GM19239 (cell line): ENCODE results near the gene ISG15.
"Not testable (repeated sequence)": the region's sequence is repeated elsewhere in the genome, so short reads cannot be mapped to it uniquely, and the experiment has no call there.

Source experiments
- DNase-seq: peaks from one replicate; pipeline ENCODE4 v3.0.0; 2011; ENCODE audit warnings: low spot score; ENCODE audit not compliant: insufficient read length
- FAIRE-seq: peaks from 2 replicates; lab custom pipeline; 2011; peaks lifted over from hg19 to GRCh38; lab: Jason Lieb, UNC

Gene ISG15

DNA sequence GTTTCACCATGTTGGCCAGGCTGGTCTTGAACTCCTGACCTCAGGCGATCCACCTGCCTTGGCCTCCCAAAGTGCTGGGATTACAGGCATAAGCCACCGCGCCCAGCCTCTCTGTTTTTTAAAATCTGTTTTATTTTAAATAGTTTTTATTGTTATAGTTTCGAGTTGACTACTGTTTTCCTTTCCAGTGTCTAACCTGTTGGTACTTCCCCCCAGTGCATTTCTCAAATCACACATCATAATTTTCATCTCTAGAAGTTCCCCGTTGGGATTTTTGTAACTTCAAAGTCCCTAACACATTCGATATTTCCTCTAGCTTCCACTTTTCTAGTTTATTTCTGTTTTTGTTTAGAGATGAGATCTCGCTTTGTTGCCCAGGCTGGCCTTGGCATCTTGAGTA, 20.9 kb upstream of the ISG15 start:
- peak; percentile 64 for FAIRE-seq
- no peak for DNase-seq

DNA sequence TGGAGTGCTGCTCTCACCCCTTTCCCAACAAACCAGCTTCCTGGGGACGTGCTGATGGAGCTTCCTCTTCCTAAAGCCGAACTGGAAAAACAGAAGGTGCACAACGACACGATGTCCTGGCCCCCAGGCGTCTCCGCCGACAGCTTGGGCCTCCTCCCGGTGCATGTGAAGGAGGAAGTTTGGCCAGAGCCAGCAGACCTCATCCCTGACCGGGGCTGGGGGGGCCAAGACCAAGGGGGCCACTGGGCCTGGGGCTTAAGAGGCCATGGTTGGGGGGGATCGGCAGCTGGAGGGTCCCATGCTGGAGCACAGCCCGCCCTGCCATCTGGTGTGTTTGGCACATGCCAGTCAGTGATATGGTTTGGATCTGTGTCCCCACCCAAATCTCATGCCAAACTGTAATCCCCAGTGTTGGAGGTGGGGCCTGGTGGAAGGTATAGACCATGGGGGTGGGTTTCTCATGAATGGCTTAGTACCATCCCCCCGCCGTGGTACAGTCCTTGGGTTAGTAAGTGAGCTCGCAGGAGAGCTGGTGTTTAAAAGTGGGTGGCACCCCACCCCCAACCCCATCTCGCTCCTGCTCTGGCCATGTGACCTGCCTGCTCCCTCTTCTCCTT, 19.8 kb upstream of the ISG15 start:
- no peak for DNase-seq
- FAIRE-seq = no peak

DNA sequence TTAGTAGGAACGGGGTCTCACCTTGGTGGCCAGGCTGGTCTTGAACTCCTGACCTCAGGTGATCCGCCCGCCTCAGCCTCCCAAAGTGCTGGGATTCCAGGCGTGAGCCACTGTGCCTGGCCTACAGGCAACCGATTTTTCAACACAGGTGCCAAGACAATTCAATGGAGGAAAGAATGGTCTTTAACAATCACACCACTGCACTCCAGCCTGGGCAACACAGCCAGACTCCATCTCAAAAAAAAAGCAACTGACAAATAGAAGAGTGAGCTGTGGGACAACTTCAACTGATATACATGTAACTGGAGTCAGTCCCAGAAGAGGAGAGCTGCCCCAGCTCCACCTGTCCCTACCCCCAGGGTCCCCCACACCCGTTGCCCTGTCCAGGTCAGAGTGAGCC, 18.8 kb upstream of the ISG15 start:
- DNase-seq = not testable (repeated sequence)

DNA sequence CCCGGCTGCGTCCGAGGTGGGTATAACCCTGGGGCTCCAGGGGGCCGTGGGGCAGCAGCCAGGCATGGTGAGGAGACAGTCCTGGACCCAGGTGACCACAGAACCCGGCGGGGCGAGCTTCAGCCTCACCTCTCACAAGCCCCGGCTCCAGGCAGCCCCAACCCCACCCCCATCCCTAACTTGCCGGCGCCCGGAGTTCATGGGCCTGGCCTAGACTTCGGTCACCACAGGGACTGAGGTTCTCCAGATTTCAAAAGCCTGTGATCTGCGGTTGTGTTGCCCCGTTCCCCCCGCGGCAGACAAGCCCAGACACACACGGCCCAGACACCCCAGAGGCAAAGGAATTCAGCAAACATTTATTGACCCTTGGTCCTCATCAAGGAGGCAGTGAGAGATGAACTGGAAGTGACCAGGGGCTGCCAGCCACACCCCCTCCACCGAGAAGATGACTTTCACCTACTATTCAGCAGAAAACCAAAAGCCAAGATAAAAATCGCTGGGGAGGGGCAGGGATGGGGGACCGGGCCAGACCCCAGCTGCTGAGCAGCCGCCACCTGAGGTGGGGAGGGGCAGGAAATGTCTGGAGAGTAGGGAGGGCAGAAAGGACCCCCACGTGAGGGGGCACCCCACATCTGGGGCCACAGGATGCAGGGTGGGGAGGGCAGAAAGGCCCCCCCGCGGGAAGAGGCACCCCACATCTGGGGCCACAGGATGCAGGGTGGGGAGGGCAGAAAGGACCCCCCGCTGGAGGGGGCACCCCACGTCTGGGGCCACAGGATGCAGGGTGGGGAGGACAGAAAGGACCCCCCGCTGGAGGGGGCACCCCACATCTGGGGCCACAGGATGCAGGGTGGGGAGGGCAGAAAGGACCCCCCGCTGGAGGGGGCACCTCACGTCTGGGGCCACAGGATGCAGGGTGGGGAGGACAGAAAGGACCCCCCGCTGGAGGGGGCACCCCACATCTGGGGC, 17.3 kb upstream of the ISG15 start:
- DNase-seq = no peak

More for the DNA sequence above, 18.8 kb upstream of the ISG15 start:
- not testable (repeated sequence) for FAIRE-seq

DNA sequence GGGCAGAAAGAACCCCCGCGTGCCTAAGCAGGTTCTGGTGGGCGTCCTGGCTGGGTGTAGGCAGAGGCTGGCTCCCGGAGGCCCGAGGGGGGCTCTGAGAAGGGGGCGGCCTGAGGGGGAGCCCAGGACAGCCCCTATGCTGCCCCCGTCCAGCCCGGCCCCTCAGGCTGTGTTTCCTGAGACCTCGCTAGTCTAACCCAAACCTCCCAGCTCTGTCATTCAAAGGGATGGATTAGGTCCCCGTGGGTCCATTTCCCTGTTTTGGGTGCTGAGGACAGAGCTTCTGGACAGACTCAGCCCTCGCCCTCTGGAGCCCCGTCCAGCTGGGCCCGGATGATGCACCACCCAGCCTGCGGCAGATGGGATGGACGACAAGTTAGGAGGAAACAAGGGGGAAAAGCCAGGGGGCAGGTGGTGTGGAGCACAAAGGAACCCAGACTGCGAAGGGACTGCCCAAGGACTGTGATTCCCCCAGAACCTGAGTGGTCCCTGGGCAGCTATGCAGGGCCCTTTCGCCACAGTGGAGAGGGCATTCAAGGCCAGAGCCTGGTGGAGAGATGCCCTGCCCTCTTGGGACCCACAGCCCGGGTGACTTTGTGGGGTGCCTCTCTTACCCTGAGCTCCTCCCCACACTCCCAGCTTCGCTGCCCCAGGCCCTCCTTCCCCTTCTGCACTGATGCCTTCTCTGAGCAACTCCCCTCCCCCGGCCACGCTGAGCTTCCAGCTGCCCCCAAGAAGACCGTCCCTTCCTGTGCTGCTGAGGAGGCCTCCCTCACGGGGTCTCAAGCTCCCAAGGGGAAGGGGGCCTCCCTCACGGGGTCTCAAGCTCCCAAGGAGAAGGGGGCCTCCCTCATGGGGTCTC, 16.2 kb upstream of the ISG15 start:
- FAIRE-seq (no peak), DNase-seq (no peak)

More for the DNA sequence above, 17.3 kb upstream of the ISG15 start:
- FAIRE-seq = no peak

DNA sequence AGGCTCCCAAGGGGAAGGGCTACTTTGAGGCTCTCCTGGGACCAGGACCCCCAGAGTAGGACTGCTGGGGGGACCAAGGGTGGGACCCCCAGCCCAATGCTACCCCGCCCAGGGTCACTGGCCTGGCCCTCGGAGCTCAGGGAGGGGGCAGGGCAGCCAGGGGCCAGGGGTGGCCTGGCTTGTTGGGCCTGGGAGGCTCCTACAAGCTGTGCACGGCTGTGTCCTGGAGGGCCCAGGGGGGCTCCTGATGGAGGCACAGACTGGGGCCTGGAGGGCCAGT, 15.6 kb upstream of the ISG15 start:
- FAIRE-seq (no peak), DNase-seq (no peak)

DNA sequence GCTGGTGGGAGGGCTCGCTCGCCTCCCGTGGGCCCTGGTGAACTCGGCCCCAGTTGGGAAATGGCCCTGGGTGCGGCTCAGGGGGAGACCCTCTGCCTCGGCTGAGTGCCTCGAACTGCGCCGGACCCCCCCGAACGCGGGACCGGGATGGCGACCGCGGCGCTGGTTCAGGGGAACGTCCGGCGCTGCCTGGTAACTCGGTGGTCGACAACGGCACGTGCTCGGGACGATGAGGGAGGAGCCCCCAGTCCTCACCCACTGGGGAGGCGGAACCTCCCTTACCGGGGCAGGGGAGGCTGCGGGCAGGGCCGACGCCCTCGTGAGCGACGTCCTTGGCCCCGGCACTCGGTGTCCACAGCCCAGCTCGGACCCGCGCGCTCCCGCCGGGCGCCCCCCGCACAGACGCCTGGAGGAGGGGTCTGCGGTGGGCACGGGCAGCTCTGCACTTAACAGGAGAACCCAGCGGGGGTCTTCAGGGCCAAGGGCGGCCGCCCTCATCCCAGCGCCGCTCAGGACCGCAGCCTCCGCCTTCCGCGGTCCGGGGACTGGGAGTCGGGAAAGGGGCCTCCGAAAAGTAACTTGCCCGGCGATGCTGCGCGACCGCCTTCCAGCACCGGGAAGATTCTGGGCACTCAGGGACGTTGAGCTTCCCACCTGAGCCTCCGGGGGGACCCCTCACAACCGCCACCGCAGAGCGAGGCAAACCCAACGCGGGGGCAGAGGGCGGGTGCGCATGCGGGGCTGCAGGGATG, 15.1 kb upstream of the ISG15 start:
- no peak for DNase-seq
- no peak for FAIRE-seq

DNA sequence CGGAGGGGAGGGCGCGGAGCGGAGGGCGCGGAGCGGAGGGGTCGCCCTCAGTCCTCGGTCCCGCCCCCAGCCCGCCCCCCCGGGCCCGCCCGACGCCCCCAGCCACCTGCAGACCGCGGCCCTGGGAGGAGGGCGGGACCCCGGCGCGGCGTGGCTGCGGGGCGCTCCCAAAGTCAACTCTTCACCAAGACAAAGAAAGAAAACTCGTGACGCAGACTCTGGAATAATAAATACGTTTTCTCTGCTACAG, 14.6 kb upstream of the ISG15 start:
- no peak for DNase-seq
- FAIRE-seq = no peak

DNA sequence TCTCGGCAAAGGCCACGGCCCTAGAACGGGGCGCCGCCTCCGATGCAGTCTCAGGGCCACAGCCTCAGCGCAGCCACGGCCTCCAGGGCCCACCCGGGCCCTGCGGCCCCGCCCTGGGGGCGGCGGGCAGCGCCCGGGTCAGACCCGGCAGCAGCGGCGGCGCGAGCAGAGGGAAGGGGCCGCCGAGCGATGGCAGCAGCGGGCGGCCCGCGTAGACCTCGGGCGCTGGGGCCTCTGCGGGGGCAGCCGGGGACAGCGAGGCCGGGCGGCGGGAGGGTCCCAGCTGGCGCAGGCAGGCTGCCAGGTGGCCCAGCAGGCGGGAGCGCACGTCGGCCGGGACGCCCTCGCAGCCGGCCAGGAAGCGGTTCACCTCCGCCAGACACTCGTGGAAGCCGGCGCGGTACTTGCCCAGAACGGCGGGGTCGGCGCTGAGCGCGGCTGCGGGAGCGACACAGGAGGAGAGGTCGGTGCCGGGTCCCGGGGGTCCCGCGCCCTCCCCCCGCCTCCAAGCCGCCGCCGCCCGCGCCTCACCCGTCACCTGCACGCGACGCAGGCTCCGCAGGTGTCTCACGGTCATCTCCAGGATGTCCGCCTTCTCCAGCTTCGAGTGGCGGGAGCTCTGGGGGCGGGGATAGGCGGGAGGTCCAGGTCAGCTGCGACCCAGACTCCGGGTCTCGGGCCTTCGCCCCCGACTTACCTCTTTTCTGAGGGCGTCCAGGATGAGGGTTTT, 14.1 kb upstream of the ISG15 start:
- FAIRE-seq (no peak), DNase-seq (no peak)

DNA sequence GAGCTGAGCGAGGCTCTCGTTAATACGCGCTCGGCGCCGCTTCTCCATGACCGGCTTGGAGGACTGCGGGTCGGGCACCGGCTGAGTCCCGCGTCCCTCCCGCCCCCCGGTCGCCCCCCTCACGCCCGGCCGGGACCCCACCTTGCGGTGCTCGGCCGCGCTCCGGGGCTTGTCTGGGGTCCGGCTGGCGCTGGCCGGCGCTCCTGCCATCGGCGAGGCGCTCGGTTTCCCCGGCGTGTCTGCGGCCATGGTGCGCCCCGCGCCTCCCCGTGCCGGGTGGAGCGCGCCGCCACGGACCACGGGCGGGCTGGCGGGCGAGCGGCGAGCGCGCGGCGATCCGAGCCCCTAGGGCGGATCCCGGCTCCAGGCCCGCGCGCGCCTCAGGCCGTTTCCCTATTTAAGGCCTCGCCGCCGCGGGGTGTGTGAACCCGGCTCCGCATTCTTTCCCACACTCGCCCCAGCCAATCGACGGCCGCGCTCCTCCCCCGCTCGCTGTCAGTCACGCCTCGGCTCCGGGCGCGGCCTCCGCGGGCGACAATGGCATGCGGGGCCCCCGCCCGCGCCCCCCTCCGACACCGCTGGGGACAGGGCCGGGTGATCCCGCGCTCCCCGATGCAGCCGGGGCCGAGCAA, 13.5 kb upstream of the ISG15 start, which contains the start of gene HES4:
TSS of gene HES4 (minus strand) at position 373 of the 632 bp plus-strand sequence. CDS start at position 249, 124 bp downstream.
- no peak for DNase-seq
- FAIRE-seq = peak; percentile 18

DNA sequence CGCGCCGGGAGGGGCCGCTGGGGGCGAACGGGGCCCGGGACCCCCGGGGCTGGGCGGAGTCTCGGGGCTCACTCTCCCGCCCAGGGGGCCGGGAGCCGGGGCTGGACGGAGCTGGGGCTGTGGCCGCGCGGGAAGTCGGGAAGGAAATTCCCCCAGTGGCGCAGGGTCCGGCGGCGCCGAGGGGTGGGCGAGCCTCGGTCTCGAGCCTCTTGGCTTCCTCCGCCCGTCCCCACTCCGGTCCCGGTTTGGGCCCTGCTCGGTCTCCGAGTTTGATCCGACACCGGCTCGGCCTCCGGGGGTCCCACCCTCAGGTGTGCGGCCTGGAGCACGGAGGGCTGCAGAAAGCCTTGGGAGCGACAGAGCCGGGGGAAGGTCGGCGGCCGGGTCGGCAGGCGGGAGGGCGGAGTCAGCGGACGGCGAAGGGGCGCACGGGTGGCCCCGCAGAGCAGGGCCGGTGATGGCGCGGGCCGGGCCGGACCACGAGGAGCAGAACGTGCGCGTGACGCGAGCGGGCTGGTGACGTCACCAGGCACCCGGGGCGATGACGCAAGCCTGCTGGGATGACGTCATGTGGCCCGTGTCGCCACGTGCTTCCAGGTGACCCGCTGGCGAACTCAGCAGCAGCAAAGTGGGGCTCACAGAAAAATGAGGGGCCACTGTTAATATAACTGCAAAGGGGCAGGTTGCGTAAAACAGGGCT, 12.8 kb upstream of the ISG15 start:
- FAIRE-seq = peak; percentile 93

DNA sequence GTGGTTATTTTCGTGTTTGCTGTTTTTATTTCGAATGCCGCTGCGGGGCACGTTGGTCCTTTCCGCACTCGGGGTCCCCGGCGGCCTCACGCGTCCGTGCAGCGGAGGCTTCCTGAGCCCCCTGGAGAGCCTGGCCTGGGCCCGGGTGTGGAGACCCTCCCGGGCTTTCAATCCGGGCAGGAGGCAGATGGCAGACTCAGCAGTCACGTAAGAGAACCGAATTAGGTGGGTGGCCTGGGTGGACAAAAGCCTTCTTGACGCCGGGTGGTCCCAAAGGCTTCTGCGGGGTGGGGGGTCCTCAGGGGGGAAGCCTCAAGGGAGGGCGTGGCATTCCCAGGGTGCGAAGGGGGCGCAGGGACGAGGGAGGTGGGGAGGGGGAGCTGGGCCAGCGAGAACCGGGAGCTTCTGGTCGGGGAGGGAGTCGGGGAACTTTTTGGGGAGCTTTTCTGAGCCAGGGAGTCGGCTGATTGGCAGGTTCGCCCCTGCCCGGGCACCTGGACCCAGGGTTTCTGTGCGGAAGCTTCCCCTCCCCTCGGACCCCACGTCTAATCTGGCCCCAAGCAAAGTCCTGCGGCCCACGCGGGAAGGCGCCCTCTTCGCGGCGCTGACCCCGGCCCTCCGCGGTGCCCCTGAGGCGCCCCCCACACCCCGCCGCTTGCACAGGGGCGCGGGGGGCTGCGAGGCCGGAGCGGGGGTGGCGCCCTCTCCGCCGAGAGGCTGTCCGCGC, 12.1 kb upstream of the ISG15 start:
- FAIRE-seq (no peak), DNase-seq (no peak)

More for the DNA sequence above, 12.8 kb upstream of the ISG15 start:
- DNase-seq = peak; percentile 91

DNA sequence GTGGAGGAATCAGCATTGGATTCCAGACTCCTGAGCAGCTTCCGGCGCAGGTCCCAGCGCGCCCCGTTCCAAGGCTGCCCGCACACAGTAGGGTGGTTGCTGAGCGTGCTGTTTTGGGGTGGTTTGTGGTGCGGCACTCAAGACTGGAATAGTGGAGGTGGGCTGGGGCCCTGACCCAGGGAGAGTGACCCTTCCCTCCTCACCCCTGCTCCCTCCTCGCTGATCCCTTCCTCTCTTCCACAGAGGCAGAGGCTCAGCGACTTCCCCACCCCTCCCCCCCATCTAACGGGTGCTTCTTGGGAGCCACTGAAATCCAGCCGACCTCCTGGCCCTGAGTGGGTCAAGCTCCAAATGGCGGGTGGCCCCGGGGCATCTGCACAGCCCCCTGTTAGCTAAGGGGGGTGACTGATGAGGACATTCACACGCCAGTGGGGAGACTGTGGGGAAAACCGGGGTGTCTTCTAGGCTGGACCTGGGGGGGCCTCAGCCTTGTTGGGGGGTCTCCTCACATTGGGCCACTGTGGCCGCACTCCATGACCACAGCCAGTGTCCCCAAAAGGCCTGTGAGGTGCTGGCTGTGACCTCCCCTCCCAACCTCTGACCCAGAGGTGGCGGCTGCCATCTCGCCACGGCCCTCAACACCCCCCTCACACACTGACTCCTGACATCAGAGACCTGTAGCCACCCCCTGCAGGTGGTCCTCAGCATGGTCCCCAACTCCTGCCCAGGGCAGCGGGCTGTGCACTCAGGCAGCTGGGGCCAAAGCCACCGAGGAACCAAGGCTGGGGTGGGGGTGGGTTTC, 9.5 kb upstream of the ISG15 start:
- FAIRE-seq (no peak), DNase-seq (no peak)

DNA sequence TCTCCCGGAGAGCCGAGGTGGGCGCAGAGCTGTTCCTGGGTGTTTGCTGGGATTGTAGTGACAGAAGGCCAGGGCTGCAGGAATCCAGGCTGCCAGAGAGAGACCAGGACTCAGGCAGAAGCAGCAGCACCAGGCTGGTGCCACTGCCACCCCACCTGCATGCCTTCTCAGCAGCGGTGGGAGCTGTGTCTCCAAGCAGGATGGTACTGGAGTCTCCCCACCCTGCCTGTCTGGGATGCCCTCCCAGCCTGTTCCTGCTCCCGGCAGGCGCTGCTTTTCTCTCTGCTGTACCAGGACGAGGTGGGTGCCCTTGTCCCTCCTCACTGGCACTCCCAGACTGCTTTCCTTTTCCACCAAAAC, 8.9 kb upstream of the ISG15 start:
- FAIRE-seq (no peak), DNase-seq (no peak)

DNA sequence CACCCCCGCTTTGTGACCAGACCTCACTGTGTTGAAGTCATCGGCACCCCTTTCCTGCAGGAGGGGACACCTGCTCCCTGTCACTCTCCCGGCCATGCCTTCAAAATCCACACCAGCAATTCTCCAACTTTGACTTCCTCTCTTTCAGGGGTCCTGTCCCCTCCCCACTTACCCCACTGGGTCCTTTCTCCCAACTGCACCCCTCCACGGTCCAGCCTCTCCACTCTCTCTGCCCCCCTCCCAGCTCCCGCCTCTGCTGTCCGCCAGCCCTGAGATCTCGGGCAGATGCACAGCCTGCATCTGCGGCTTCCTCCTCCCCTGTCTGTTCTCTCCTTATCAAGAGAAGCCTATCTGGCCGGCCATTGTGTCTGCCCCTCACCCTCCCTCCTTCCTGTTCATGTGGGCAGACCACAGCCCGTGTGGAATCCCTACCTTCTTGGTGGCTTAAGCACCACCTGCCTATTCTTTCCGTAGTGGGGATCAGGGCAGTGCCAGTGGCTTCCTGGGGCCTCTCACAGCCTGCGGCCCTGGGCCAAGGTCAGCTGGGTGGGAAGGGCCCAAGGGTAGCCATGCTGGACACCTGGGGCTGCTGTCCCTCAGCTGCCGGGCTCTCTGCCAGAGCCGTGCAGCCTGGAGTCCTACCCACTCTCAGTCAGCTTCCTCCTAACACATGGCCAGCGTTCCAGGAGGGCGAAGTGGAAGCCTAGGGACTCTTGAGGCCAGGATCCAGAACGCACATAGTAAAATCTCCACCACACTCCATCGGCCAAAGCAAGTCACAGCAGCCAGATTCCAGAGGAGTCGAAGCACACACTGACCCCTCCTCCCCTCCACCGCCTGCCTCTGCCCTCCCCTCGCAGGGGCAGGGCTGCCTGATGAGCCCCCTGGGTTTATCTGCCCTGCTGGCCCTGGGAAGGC, 8.3 kb upstream of the ISG15 start:
- DNase-seq = no peak
- peak; percentile 67 for FAIRE-seq

DNA sequence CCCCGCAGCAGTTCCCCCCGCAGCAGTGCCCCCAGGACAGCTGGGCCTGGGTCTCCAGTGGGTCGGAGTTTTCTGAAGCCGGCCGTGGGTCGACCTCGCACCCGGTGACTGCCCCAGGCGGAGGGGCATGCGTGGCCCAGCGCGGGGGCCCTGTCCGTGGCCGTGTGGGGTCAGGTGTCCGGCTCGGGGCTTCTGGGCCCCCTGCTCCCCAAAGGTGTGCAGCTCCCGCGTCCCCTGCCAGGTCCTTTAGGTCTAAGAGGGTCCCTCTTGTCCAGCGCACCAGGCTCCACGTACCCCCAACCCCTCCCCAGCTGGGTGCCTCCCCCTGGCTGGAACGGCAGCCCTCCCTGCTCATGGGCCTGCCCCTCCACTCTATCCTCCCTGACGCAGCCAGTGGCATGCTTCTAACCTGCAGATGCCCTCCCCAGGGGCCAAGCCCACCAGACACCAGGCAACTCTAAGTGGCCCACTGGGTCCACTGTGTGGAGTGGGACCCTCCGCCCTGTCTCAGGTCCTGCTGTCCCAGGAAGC, 7.5 kb upstream of the ISG15 start:
- DNase-seq (no peak), FAIRE-seq (no peak)
